ENCODE results near the gene DYNC2LI1.

DYNC2LI1 gene

GRCh38 chr2:43812947-43813346 is 39.1 kb downstream of the DYNC2LI1 start:
- H3K9me3 Mint-ChIP-seq, result peaks cover 0 to 4% of the 10 kb centered on the region in 2 donors
- H3K36me3 Mint-ChIP-seq, result peaks cover 0 to 5% of the 10 kb centered on the region in 2 donors
- H3K27me3 Mint-ChIP-seq, result no peaks in the 10 kb centered on the region
- H3K27ac Mint-ChIP-seq, result no peak overlapping the region
- DNase-seq (no peak), ATAC-seq (replicated peaks) (no peak)
- no peaks in the 10 kb centered on the region for H3K4me1 Mint-ChIP-seq
- H3K4me3 Mint-ChIP-seq, result no peak overlapping the region

GRCh38 chr2:43814711-43815110 is 40.9 kb downstream of the DYNC2LI1 start:
- Mint-ChIP-seq H3K27me3 (no peaks in the 10 kb centered on the region), H3K9me3 (peaks cover 0 to 4% of the 10 kb centered on the region in 2 donors)

DNA sequence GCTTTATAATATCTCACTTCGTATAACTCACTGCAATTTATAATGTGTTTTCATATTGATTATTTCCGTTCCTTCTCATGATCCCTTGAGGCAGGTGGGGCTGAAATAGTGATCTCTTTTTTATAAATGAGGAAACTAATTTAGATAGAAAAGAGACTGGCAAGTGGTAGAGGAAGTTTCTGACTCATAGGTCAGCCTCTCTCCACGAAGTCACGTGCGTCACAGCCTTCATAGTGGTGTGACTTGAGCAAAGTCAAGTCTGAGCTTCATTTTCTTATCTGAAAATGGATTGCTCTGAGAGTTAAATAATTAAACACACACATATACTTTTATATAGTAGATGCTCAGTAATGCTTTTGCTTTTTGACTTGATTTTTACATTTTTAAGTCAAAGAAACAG is 44.9 kb downstream of the DYNC2LI1 start:
- ATAC-seq (replicated peaks), result peak; percentile 83 to 86
- H3K4me3 Mint-ChIP-seq, result no peak overlapping the region
- peaks cover 17 to 30% of the 10 kb centered on the region in 2 donors for H3K27me3 Mint-ChIP-seq
- no peak overlapping the region for H3K27ac Mint-ChIP-seq
- no peak for DNase-seq
- H3K36me3 Mint-ChIP-seq, result peaks cover 0 to 4% of the 10 kb centered on the region in 2 donors
- H3K4me1 Mint-ChIP-seq, result no peaks in the 10 kb centered on the region
- peaks cover 0 to 9% of the 10 kb centered on the region in 2 donors for H3K9me3 Mint-ChIP-seq

More at GRCh38 chr2:43814711-43815110, 40.9 kb downstream of the DYNC2LI1 start:
- H3K27ac Mint-ChIP-seq, result no peak overlapping the region
- DNase-seq (no peak), ATAC-seq (replicated peaks) (no peak)
- H3K36me3 Mint-ChIP-seq, result peaks cover 0 to 4% of the 10 kb centered on the region in 2 donors
- H3K4me3 Mint-ChIP-seq, result no peak overlapping the region
- H3K4me1 Mint-ChIP-seq, result no peaks in the 10 kb centered on the region

- Mint-ChIP-seq H3K36me3 (peaks cover 0 to 4% of the 10 kb centered on the region in 2 donors), H3K27ac (no peak overlapping the region), H3K4me1 (no peaks in the 10 kb centered on the region), H3K9me3 (peaks cover 0 to 9% of the 10 kb centered on the region in 2 donors), H3K4me3 (no peak overlapping the region), H3K27me3 (peaks cover 19 to 35% of the 10 kb centered on the region in 2 donors)
- ATAC-seq (replicated peaks) (no peak), DNase-seq (no peak)
These were observed 45.8 kb downstream of the DYNC2LI1 start for GRCh38 chr2:43819491-43820163.

GRCh38 chr2:43822839-43823238 is 49.0 kb downstream of the DYNC2LI1 start:
- Mint-ChIP-seq H3K4me3 (no peak overlapping the region), H3K27ac (no peak overlapping the region), H3K36me3 (no peaks in the 10 kb centered on the region), H3K27me3 (peaks cover 20 to 53% of the 10 kb centered on the region in 2 donors), H3K4me1 (no peaks in the 10 kb centered on the region), H3K9me3 (peaks cover 0 to 4% of the 10 kb centered on the region in 2 donors)
- no peak for DNase-seq
- no peak for ATAC-seq (replicated peaks)

DNA sequence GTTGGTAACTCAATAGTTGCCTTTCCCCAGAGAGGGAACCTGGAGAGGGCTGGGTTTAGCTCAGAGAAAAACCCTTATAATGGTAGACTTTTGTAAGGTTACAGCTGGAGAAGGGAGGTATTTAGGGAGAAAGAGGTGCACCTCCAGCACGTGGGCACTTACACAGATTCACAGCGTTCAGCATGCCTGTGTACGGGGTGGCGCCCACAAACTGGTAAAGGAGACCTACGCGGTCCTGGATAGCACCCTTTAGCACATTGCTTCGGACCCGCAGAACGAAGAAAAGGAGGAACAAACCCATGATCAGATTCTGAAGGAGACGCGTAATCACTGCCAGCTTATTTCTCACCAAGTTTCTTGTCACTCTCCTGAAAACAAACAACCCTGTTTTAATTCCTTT is 49.9 kb downstream of the DYNC2LI1 start:
- Mint-ChIP-seq H3K4me1 (no peaks in the 10 kb centered on the region), H3K4me3 (no peak overlapping the region), H3K36me3 (no peaks in the 10 kb centered on the region), H3K27me3 (peaks cover 22 to 56% of the 10 kb centered on the region in 2 donors), H3K9me3 (peaks cover 0 to 4% of the 10 kb centered on the region in 2 donors), H3K27ac (no peak overlapping the region)
- DNase-seq (no peak), ATAC-seq (replicated peaks) (no peak)

GRCh38 chr2:43824512-43824911 is 50.7 kb downstream of the DYNC2LI1 start:
- DNase-seq (no peak), ATAC-seq (replicated peaks) (no peak)
- Mint-ChIP-seq H3K4me1 (no peaks in the 10 kb centered on the region), H3K27ac (no peak overlapping the region), H3K36me3 (no peaks in the 10 kb centered on the region), H3K9me3 (peaks cover 0 to 4% of the 10 kb centered on the region in 2 donors), H3K27me3 (peaks cover 26 to 61% of the 10 kb centered on the region in 2 donors), H3K4me3 (no peak overlapping the region)

DNA sequence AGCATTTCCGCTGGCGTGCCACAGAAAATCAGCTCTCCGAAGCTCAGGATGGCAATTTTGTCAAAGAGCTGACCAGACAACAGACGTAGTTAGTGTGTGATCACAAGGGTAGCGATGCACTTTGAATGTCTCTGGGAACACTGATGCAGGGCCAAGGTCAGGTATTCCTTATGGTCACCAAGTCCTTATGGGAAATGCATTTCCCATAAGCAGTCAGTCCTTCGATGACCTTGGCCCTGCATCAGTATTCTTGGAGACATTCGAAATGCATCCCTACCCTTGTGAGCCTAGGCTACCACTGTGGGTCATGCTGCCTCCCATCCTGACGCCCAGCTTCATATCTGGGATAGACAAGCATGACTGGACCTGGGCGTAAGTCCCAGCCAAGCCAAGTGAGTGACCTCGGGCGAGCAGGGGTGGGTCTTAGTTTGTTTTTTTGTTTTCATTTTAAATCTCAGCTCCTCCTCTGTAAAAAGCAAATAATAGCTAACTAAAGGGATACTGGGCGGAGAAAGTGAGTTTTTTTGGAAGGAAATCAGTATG is 51.2 kb downstream of the DYNC2LI1 start:
- H3K9me3 Mint-ChIP-seq, result peaks cover 0 to 4% of the 10 kb centered on the region in 2 donors
- H3K4me3 Mint-ChIP-seq, result no peak overlapping the region
- no peak for DNase-seq
- H3K36me3 Mint-ChIP-seq, result no peaks in the 10 kb centered on the region
- no peaks in the 10 kb centered on the region for H3K4me1 Mint-ChIP-seq
- no peak overlapping the region for H3K27ac Mint-ChIP-seq
- no peak for ATAC-seq (replicated peaks)
- H3K27me3 Mint-ChIP-seq, result peaks cover 27 to 64% of the 10 kb centered on the region in 2 donors

GRCh38 chr2:43825841-43826240 is 52.0 kb downstream of the DYNC2LI1 start:
- DNase-seq (no peak), ATAC-seq (replicated peaks) (no peak)
- H3K27me3 Mint-ChIP-seq, result peaks cover 31 to 62% of the 10 kb centered on the region in 2 donors
- H3K9me3 Mint-ChIP-seq, result peaks cover 0 to 4% of the 10 kb centered on the region in 2 donors
- no peak overlapping the region for H3K27ac Mint-ChIP-seq
- no peaks in the 10 kb centered on the region for H3K36me3 Mint-ChIP-seq
- H3K4me3 Mint-ChIP-seq, result no peak overlapping the region
- H3K4me1 Mint-ChIP-seq, result no peaks in the 10 kb centered on the region

DNA sequence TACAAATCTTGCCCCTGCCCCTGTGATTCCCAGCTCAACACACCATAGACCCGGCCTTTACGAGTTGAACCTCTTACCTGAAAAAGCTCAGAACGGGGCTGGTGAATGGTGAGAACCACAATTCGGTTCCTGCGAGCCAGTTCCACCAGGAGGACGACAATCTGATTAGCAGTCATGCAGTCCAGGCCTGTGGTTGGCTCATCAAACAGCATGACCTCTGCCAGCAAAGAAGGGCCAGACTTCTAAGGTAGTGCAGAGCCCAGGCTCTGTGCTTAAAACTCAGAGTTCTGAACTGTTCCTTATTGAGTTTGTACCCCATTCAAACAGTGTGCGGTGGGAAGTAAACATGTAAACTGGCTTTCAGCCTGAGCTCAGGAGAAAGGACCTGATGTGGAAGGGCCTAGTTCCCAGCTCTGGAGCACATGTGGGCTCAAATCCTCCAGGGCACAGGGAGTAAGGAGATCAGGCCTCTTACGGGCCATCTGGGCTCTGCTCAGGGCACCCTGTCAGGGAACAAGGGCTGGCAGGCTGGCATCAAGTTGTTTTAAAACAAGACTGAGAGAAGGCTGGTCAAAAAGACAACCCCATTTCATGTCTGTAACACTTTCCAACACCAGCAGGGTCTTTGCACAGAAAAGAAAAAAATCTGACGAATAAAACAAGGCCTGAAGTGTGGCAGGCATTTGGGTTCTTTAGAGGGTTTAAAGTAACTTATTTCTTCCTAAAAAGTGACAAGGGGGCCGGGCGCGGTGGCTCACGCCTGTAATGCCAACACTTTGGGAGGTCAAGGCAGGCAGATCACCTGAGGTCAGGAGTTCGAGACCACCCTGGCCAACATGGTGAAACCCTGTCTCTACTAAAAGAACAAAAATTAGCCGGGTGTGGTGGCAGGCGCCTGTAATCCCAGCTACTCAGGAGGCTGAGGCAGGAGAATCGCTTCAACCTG is 52.7 kb downstream of the DYNC2LI1 start:
- no peak for ATAC-seq (replicated peaks)
- Mint-ChIP-seq H3K27ac (no peak overlapping the region), H3K27me3 (peaks cover 27 to 60% of the 10 kb centered on the region in 2 donors), H3K4me3 (no peak overlapping the region), H3K9me3 (no peaks in the 10 kb centered on the region), H3K4me1 (peaks cover 3 to 4% of the 10 kb centered on the region in 2 donors), H3K36me3 (no peaks in the 10 kb centered on the region)
- DNase-seq, result no peak

DNA sequence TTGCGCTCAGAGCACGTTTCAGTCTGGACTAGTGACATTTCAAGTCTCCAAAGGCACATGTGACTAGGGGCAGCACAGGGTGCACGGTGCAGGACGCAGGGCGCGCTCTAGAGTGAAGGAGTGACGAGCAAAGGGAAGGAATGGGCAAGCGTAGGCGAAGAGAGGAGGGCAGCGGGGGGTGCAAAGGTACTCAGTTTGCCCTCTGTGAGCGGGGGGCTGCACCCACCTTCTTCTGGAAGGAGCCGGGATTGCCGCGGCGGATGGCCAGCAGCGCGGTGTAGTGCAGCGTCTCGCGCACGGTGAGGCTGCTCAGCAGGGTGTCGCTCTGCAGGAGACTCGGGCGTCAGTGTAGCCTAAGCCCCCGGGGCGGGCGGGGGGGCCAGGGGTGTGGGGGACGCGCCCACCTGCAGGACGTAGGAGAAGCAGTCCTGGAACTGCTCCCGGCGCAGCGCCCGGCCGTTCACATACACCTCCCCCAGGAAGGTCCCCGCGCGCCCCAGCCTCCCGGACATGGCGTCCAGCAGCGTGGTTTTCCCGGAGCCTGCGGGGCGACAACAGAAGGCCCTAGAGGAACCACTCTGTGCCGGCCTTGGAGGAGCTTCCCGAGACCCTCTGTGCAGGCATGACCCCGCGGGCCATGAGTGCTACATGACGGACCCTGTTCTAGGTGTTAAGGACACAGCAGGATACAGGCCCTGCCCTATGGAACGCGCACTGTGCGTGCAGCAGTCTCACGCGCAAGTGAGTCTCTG is 57.9 kb downstream of the DYNC2LI1 start:
- Mint-ChIP-seq H3K4me3 (peak overlapping the region; percentile 1 to 33), H3K4me1 (peaks cover 4 to 6% of the 10 kb centered on the region in 2 donors), H3K36me3 (no peaks in the 10 kb centered on the region), H3K27me3 (peaks cover 18 to 39% of the 10 kb centered on the region in 2 donors), H3K9me3 (no peaks in the 10 kb centered on the region), H3K27ac (no peak overlapping the region)
- DNase-seq, result no peak
- ATAC-seq (replicated peaks), result no peak

DNA sequence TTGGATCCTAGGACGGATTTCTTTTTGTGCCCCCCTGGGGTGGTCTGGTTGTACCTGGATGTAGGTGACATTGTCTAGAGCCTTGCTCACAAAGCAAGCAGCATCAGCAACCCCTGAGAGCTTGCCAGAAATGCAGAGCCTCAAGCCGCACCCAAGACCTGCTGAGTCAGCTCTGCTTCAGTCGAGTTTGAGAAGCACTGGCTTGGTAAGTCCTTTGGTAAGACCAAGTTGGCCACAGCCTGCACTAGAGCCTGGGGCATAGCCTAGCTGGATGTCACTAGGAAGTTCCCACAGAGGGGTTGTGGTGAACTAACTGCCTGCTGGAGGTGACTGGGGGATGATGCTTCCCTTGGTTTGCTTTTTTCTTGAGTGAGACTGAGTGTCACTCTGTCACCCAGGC is 58.6 kb downstream of the DYNC2LI1 start:
- DNase-seq (no peak), ATAC-seq (replicated peaks) (no peak)
- Mint-ChIP-seq H3K27me3 (peaks cover 18 to 38% of the 10 kb centered on the region in 2 donors), H3K4me3 (no peak overlapping the region), H3K36me3 (no peaks in the 10 kb centered on the region), H3K27ac (no peak overlapping the region), H3K4me1 (peaks cover 4 to 6% of the 10 kb centered on the region in 2 donors), H3K9me3 (no peaks in the 10 kb centered on the region)

- ATAC-seq (replicated peaks), result no peak
- Mint-ChIP-seq H3K36me3 (no peaks in the 10 kb centered on the region), H3K9me3 (no peaks in the 10 kb centered on the region), H3K4me3 (no peak overlapping the region), H3K27ac (no peak overlapping the region), H3K27me3 (peaks cover 0 to 24% of the 10 kb centered on the region in 2 donors), H3K4me1 (no peaks in the 10 kb centered on the region)
- DNase-seq, result no peak
These were observed 63.2 kb downstream of the DYNC2LI1 start for GRCh38 chr2:43837033-43837432.

Data from stimulated activated naive B cell treated with anti-CD40 and anti-IgM and Interleukin-4, amounts not matched to agents 10 μg/mL and 1 μg/mL and 100 μg/mL, for 72 hours (primary cell).